Neural cell (in vitro differentiated cells): Measurements from ENCODE around the gene PAX6.

Experiments used
- EP300 ChIP-seq: fragments of 450-650 bp; conservative IDR thresholded peaks from 2 replicates; pipeline ENCODE4 v1.6.1; 2014; ENCODE audit warnings: antibody characterized with exemption, mild to moderate bottlenecking, moderate library complexity; ENCODE audit not compliant: poor library complexity, severe bottlenecking
- POLR2AphosphoS5 ChIP-seq: IDR thresholded peaks from 2 replicates; pipeline ENCODE4 v1.6.1; 2012
- TF ChIP-seq, protein P1 (sequence below): fragments of 450-650 bp; IDR thresholded peaks from 2 replicates; pipeline ENCODE4 v1.5.1; 2014; ENCODE audit warnings: antibody characterized with exemption, mild to moderate bottlenecking, moderate library complexity; ENCODE audit not compliant: poor library complexity, severe bottlenecking
- TF ChIP-seq, protein P2 (sequence below): IDR thresholded peaks from 2 replicates; pipeline ENCODE4 v1.6.1; 2012; ENCODE audit warnings: borderline replicate concordance

DNA sequence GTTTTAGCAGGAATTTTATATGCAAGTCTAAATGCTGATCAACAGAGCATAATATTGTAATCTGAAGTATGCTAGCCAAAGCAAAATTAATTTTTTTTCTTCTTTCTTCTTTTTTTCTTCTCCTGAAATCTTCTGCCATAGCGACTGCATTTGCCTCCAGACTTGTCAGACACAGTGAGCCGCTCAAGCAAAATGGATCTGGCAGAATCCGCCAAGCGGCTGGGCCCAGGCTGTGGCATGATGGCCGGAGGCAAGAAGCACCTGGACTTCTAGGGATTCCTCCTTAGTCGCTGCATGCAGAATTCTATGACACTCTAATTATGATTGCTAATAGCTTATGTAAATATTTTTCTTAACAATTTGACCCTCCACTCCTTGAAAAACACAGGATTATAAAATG lies 27.9 kb downstream of the PAX6 start:
- TF ChIP-seq POLR2AphosphoS5: no peak
- TF ChIP-seq, protein P1, sequence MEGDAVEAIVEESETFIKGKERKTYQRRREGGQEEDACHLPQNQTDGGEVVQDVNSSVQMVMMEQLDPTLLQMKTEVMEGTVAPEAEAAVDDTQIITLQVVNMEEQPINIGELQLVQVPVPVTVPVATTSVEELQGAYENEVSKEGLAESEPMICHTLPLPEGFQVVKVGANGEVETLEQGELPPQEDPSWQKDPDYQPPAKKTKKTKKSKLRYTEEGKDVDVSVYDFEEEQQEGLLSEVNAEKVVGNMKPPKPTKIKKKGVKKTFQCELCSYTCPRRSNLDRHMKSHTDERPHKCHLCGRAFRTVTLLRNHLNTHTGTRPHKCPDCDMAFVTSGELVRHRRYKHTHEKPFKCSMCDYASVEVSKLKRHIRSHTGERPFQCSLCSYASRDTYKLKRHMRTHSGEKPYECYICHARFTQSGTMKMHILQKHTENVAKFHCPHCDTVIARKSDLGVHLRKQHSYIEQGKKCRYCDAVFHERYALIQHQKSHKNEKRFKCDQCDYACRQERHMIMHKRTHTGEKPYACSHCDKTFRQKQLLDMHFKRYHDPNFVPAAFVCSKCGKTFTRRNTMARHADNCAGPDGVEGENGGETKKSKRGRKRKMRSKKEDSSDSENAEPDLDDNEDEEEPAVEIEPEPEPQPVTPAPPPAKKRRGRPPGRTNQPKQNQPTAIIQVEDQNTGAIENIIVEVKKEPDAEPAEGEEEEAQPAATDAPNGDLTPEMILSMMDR: no peak
- TF ChIP-seq EP300: no peak
- TF ChIP-seq, protein P2, sequence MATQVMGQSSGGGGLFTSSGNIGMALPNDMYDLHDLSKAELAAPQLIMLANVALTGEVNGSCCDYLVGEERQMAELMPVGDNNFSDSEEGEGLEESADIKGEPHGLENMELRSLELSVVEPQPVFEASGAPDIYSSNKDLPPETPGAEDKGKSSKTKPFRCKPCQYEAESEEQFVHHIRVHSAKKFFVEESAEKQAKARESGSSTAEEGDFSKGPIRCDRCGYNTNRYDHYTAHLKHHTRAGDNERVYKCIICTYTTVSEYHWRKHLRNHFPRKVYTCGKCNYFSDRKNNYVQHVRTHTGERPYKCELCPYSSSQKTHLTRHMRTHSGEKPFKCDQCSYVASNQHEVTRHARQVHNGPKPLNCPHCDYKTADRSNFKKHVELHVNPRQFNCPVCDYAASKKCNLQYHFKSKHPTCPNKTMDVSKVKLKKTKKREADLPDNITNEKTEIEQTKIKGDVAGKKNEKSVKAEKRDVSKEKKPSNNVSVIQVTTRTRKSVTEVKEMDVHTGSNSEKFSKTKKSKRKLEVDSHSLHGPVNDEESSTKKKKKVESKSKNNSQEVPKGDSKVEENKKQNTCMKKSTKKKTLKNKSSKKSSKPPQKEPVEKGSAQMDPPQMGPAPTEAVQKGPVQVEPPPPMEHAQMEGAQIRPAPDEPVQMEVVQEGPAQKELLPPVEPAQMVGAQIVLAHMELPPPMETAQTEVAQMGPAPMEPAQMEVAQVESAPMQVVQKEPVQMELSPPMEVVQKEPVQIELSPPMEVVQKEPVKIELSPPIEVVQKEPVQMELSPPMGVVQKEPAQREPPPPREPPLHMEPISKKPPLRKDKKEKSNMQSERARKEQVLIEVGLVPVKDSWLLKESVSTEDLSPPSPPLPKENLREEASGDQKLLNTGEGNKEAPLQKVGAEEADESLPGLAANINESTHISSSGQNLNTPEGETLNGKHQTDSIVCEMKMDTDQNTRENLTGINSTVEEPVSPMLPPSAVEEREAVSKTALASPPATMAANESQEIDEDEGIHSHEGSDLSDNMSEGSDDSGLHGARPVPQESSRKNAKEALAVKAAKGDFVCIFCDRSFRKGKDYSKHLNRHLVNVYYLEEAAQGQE: no peak
